ENCODE results near the gene ANKS3. TPM values are rescaled to one million over a fixed set of nuclear protein-coding genes. Genes with fewer than 3 reads are reported as not detected.

The ANKS3 gene
- total and polyA plus RNA-seq, 10 of the 15 experiments (the other 5 are each of a cell fraction or from before 2014, with no cell fraction given) = 0.29 to 14.2 (median 8.5) TPM

- TF ChIP-seq BRCA1 (IDR thresholded peaks at IDR 0.05; ENCODE audit: low read depth, low read length) = no peak
- TF ChIP-seq TARDBP (IDR thresholded peaks at IDR 0.05; ENCODE audit: borderline replicate concordance) = no peak
- no peak for TF ChIP-seq ATF3 (IDR thresholded peaks at IDR 0.05; ENCODE audit: borderline replicate concordance, extremely low read depth, low read depth, low read length)
- TF ChIP-seq NR2F1 (conservative IDR thresholded peaks at IDR 0.05) = no peak
- TF ChIP-seq ZNF622 (IDR thresholded peaks at IDR 0.05) = no peak
- TF ChIP-seq BCL11A (IDR thresholded peaks at IDR 0.05; ENCODE audit: low read depth, low read length) = no peak
- TF ChIP-seq SMAD5 (IDR thresholded peaks at IDR 0.05; ENCODE audit: low read depth) = no peak
- no peak for TF ChIP-seq TCF7 (IDR thresholded peaks at IDR 0.05; ENCODE audit: borderline replicate concordance)
- TF ChIP-seq GATAD2B (conservative IDR thresholded peaks at IDR 0.05; ENCODE audit: low read depth) = no peak
- no peak for TF ChIP-seq CUX1 (IDR thresholded peaks at IDR 0.05; ENCODE audit: insufficient replicate concordance, low read depth, low read length)
- no peak for TF ChIP-seq E2F4 (IDR thresholded peaks at IDR 0.05; ENCODE audit: low read depth, low read length)
- no peak for TF ChIP-seq SREBF2 (IDR thresholded peaks at IDR 0.05; ENCODE audit: low read length)
- no peak for TF ChIP-seq RAD21 (IDR thresholded peaks at IDR 0.05; ENCODE audit: insufficient read depth, low read depth, low read length)
- TF ChIP-seq NFYB (IDR thresholded peaks at IDR 0.05; ENCODE audit: insufficient read depth, low read depth, low read length) = no peak
- ATAC-seq (no peak), FAIRE-seq (no peak), DNase-seq (ENCODE audit: low read depth, low spot score) (no peak)
- ChIA-PET RAD21 (ENCODE audit: unreplicated experiment) (no interaction called here), SMC1A (ENCODE audit: uncharacterized antibody, unreplicated experiment) (no interaction called here), POLR2A (no interaction called here), CTCF (interaction anchor here (0.6 kb wide), 1 partner anchor 107 kb away, joined by 3 read pairs; no protein-coding TSS in a partner anchor)
- intact Hi-C loops (cut with micrococcal nuclease; ENCODE audit: unreplicated experiment) (no loop called here), in situ Hi-C loops (cut with MboI) (no loop called here)
- no peak overlapping the region for H2AFZ ChIP-seq (ENCODE audit: control insufficient read depth, low read depth, low read length)
- BruUV-seq (replicated peaks) = no TSS peak
- no peak overlapping the region for H3K4me3 ChIP-seq
- H3K79me2 ChIP-seq (ENCODE audit: control insufficient read depth, insufficient read depth, low read length) = no peaks in the 10 kb centered on the region; the same call in none of the 2 replicates
- no peaks in the 10 kb centered on the region for H3K27me3 ChIP-seq (replicated peaks in 1 of 2; ENCODE audit: control insufficient read depth in 2 of 2, insufficient read depth in 2 of 2, low read length in 1 of 2)
- H3K4me1 ChIP-seq (ENCODE audit: control insufficient read depth, insufficient read depth, low read length) = no peaks in the 10 kb centered on the region
- H3K4me2 ChIP-seq (ENCODE audit: control insufficient read depth, insufficient read depth) = no peak overlapping the region
- peaks cover 17 to 39% of the 10 kb centered on the region in 2 experiments; a peak in 3 of 4 replicates for H3K36me3 ChIP-seq (ENCODE audit: control insufficient read depth in 2 of 2, insufficient read depth in 2 of 2, low read length in 1 of 2)
- no peak overlapping the region for H3K27ac ChIP-seq (ENCODE audit: control insufficient read depth, insufficient read depth)
- H3K9ac ChIP-seq (ENCODE audit: control insufficient read depth, insufficient read depth, low read length) = no peak overlapping the region
- WGBS (ENCODE audit: insufficient coverage, insufficient replicate concordance, low lambda C conversion rate, missing lambda C conversion rate) = 97% methylated on average over 25 of the region's 25 CpGs
- H4K20me1 ChIP-seq (ENCODE audit: control insufficient read depth, insufficient read depth) = no peaks in the 10 kb centered on the region
- H3K9me3 ChIP-seq (replicated peaks; ENCODE audit: control insufficient read depth, insufficient read depth, low read length) = no peaks in the 10 kb centered on the region
Observed at GRCh38 chr16:4652561-4652960, 81.5 kb downstream of the ANKS3 start.
